Measurements from ENCODE around the gene UGT1A8. TPM values are rescaled to one million over a fixed set of nuclear protein-coding genes. Genes with fewer than 3 reads are reported as not detected.

UGT1A8 gene
- total RNA-seq, 2 experiments from 2014 or later, result not detected

GRCh38 chr2:233799087-233799665, 181.7 kb downstream of the UGT1A8 start:
- Histone ChIP-seq H3K79me2 (ENCODE audit: insufficient read depth, low read depth, low read length) (no peaks in the 10 kb centered on the region), H3K4me3 (ENCODE audit: low read depth, low read length, poor library complexity, severe bottlenecking) (no peak overlapping the region), H3K27ac (ENCODE audit: low read depth, low read length, poor library complexity, severe bottlenecking) (no peak overlapping the region), H2AFZ (ENCODE audit: low read length) (no peak overlapping the region), H3K9me2 (ENCODE audit: insufficient read depth, low read length) (no peaks in the 10 kb centered on the region), H3K4me2 (ENCODE audit: low read length) (no peak overlapping the region), H3K4me1 (ENCODE audit: insufficient read depth, low read length, poor library complexity, severe bottlenecking) (peaks cover 11% of the 10 kb centered on the region), H4K20me1 (ENCODE audit: insufficient read depth, low read length) (no peaks in the 10 kb centered on the region), H3K36me3 (ENCODE audit: insufficient read depth, low read length) (no peaks in the 10 kb centered on the region), H3K9me3 (ENCODE audit: low read length) (no peaks in the 10 kb centered on the region)
- TF ChIP-seq EZH2phosphoT487 (IDR thresholded peaks at IDR 0.05; ENCODE audit: borderline replicate concordance, low read depth, low read length) (no peak), CTCF (conservative IDR thresholded peaks at IDR 0.05; ENCODE audit: low read length) (no peak)
- intact Hi-C loops (cut with micrococcal nuclease; ENCODE audit: unreplicated experiment), result no loop called here
- CTCF ChIA-PET (ENCODE audit: unreplicated experiment), result interaction anchor here (0.5 kb wide), 1 partner anchor 788 kb away, joined by 3 read pairs; no protein-coding TSS in a partner anchor
- no TSS peak for BruUV-seq (replicated peaks)
- DNase-seq (ENCODE audit: low spot score), result no peak
- POLR2A ChIA-PET, result interaction anchor here (0.5 kb wide), 1 partner anchor 170 kb away, joined by 3 read pairs; no protein-coding TSS in a partner anchor

- DNase-seq (ENCODE audit: low spot score), result no peak
- peaks cover 11% of the 10 kb centered on the region for H3K4me1 ChIP-seq (ENCODE audit: insufficient read depth, low read length, poor library complexity, severe bottlenecking)
- CTCF ChIA-PET (ENCODE audit: unreplicated experiment), result no interaction called here
- no peak overlapping the region for H3K4me3 ChIP-seq (ENCODE audit: low read depth, low read length, poor library complexity, severe bottlenecking)
- BruUV-seq (replicated peaks), result no TSS peak
- intact Hi-C loops (cut with micrococcal nuclease; ENCODE audit: unreplicated experiment), result no loop called here
- no peaks in the 10 kb centered on the region for H3K9me3 ChIP-seq (ENCODE audit: low read length)
- H3K9me2 ChIP-seq (ENCODE audit: insufficient read depth, low read length), result no peaks in the 10 kb centered on the region
- no peaks in the 10 kb centered on the region for H3K36me3 ChIP-seq (ENCODE audit: insufficient read depth, low read length)
- no peak overlapping the region for H2AFZ ChIP-seq (ENCODE audit: low read length)
- H3K4me2 ChIP-seq (ENCODE audit: low read length), result no peak overlapping the region
- H4K20me1 ChIP-seq (ENCODE audit: insufficient read depth, low read length), result no peaks in the 10 kb centered on the region
- TF ChIP-seq CTCF (conservative IDR thresholded peaks at IDR 0.05; ENCODE audit: low read length) (no peak), EZH2phosphoT487 (IDR thresholded peaks at IDR 0.05; ENCODE audit: borderline replicate concordance, low read depth, low read length) (no peak)
- H3K27ac ChIP-seq (ENCODE audit: low read depth, low read length, poor library complexity, severe bottlenecking), result no peak overlapping the region
- POLR2A ChIA-PET, result interaction anchor here (0.5 kb wide), 1 partner anchor 170 kb away, joined by 3 read pairs; no protein-coding TSS in a partner anchor
- no peaks in the 10 kb centered on the region for H3K79me2 ChIP-seq (ENCODE audit: insufficient read depth, low read depth, low read length)
Observed at GRCh38 chr2:233799716-233800115, 182.3 kb downstream of the UGT1A8 start.

- TF ChIP-seq CTCF (conservative IDR thresholded peaks at IDR 0.05; ENCODE audit: low read length) (no peak), EZH2phosphoT487 (IDR thresholded peaks at IDR 0.05; ENCODE audit: borderline replicate concordance, low read depth, low read length) (no peak)
- Histone ChIP-seq H3K4me2 (ENCODE audit: low read length) (no peak overlapping the region), H3K36me3 (ENCODE audit: insufficient read depth, low read length) (no peaks in the 10 kb centered on the region), H3K27ac (ENCODE audit: low read depth, low read length, poor library complexity, severe bottlenecking) (no peak overlapping the region), H3K4me3 (ENCODE audit: low read depth, low read length, poor library complexity, severe bottlenecking) (no peak overlapping the region), H3K79me2 (ENCODE audit: insufficient read depth, low read depth, low read length) (no peaks in the 10 kb centered on the region), H2AFZ (ENCODE audit: low read length) (no peak overlapping the region), H3K9me2 (ENCODE audit: insufficient read depth, low read length) (no peaks in the 10 kb centered on the region), H3K4me1 (ENCODE audit: insufficient read depth, low read length, poor library complexity, severe bottlenecking) (peaks cover 11% of the 10 kb centered on the region), H4K20me1 (ENCODE audit: insufficient read depth, low read length) (no peaks in the 10 kb centered on the region), H3K9me3 (ENCODE audit: low read length) (no peaks in the 10 kb centered on the region)
- ChIA-PET CTCF (ENCODE audit: unreplicated experiment) (no interaction called here), POLR2A (no interaction called here)
- DNase-seq (ENCODE audit: low spot score), result no peak
- intact Hi-C loops (cut with micrococcal nuclease; ENCODE audit: unreplicated experiment), result no loop called here
- BruUV-seq (replicated peaks), result no TSS peak
Observed at GRCh38 chr2:233800208-233800607, 182.8 kb downstream of the UGT1A8 start.

Data from OCI-LY7 (cell line).